Right lobe of liver (tissue), 6 donors: ENCODE data around the gene FLNC. TPM values are rescaled to one million over a fixed set of nuclear protein-coding genes. Genes with fewer than 3 reads are reported as not detected.

ENCODE experiments used
- ATAC-seq, 4 donors: fragments of 200-7000 bp; cut with Tn5 transposase; one replicate each; pipeline ENCODE4 v1.9.1; 2020; ENCODE audit warnings: mild to moderate bottlenecking in 4 of 4, moderate library complexity in 4 of 4
- DNase-seq, 3 donors: peaks; one replicate each; pipeline ENCODE4 v3.0.0-alpha.2; 2020
- H3K27ac ChIP-seq, 3 donors: fragments of 200-600 bp; one replicate each; pipeline ENCODE4 v1.8.0; 2022
- H3K27me3 ChIP-seq, 2 donors: fragments of 200-600 bp; one replicate each; pipeline ENCODE4 v1.8.0; 2022
- H3K36me3 ChIP-seq, 4 donors: fragments of 200-600 bp; sonication (generic) in 1 of 4; one replicate each; pipeline versions ENCODE4 v1.5.1 to v1.8.0; 2017 to 2022; ENCODE audit warnings: control low read depth in 1 of 4
- H3K4me1 ChIP-seq, 4 donors: fragments of 200-600 bp; sonication (generic) in 1 of 4; one replicate each; pipeline versions ENCODE4 v1.5.1 to v1.8.0; 2017 to 2022; ENCODE audit warnings: control low read depth in 1 of 4
- H3K4me3 ChIP-seq, 3 donors: fragments of 200-600 bp; one replicate each; pipeline ENCODE4 v1.8.0; 2022
- H3K9me3 ChIP-seq, 4 donors: fragments of 200-600 bp; sonication (generic) in 1 of 4; one replicate each; pipeline versions ENCODE4 v1.5.1 to v1.8.0; 2017 to 2022; ENCODE audit warnings: control low read depth in 1 of 4
- CTCF ChIP-seq, 4 donors: fragments of 200-600 bp in 3 of 4; fragments of 450-650 bp in 1 of 4; IDR thresholded peaks; one replicate each; pipeline versions ENCODE4 v1.5.1 to v1.8.0; 2016 to 2022; ENCODE audit warnings: antibody characterized with exemption in 4 of 4, mild to moderate bottlenecking in 2 of 4
- POLR2A ChIP-seq: fragments of 450-650 bp; IDR thresholded peaks from one replicate; pipeline ENCODE4 v1.6.1; 2017; ENCODE audit warnings: antibody characterized with exemption, mild to moderate bottlenecking
- WGBS: methylation state at CpG from one replicate; pipeline ENCODE4 v1.1.6; 2018; ENCODE audit warnings: low coverage, low lambda C conversion rate; ENCODE audit not compliant: insufficient coverage; ENCODE audit errors: missing lambda C conversion rate; 5-methylcytosine and 5-hydroxymethylcytosine counted together
- intact Hi-C, 2 donors: fragments of 100-400 bp; cut with DNase I; formaldehyde crosslinking; loops; one replicate each; pipeline versions ENCODE4 v1.11.2 to v1.14.1; 2022
- total RNA-seq, 6 experiments: library from RNA; depleted of rRNA in 2 of 6; stranded (reverse); fragments of >200 nt in 2 of 6; fragmentation: NEBNext Ultra II Directional in 3 of 6; extraction: Animal tissue kit (Norgen Biotek cat#: 25700) in 3 of 6; gene quantifications; one replicate each; pipeline versions ENCODE4 v1.1.0 to v1.2.4, GENCODE V29; 2016 to 2023
- donor health status: DM: no; HTN: yes; CAD: no.
- donor health status: DM: no; HTN: no; CAD: no.
- donor health status: DM: no; HTN: no; CAD: no.
- donor health status: DM: no; HTN: yes; CAD: no.
- donor health status: DM: no; HTN: yes; CAD: no.

Gene FLNC
- total RNA-seq, 6 experiments from 2014 or later, result 0.27 to 5.1 (median 0.74) TPM

- H3K36me3 ChIP-seq, result no peaks in the 10 kb centered on the region
- no peak for TF ChIP-seq CTCF (IDR thresholded peaks at IDR 0.05)
- no peak for TF ChIP-seq POLR2A
- DNase-seq, result peak in 1 of 3 donors; percentile 35
- intact Hi-C loops, result no loop called here
- no peak for ATAC-seq
- no peaks in the 10 kb centered on the region for H3K27me3 ChIP-seq
- no peak overlapping the region for H3K27ac ChIP-seq
- no peaks in the 10 kb centered on the region for H3K4me1 ChIP-seq
- no peak overlapping the region for H3K4me3 ChIP-seq
- H3K9me3 ChIP-seq, result no peaks in the 10 kb centered on the region
- no CpG with 5 or more reads among the region's 14 CpGs for WGBS
Observed at GRCh38 chr7:128878226-128879105, 48.3 kb downstream of the FLNC start.

DNA sequence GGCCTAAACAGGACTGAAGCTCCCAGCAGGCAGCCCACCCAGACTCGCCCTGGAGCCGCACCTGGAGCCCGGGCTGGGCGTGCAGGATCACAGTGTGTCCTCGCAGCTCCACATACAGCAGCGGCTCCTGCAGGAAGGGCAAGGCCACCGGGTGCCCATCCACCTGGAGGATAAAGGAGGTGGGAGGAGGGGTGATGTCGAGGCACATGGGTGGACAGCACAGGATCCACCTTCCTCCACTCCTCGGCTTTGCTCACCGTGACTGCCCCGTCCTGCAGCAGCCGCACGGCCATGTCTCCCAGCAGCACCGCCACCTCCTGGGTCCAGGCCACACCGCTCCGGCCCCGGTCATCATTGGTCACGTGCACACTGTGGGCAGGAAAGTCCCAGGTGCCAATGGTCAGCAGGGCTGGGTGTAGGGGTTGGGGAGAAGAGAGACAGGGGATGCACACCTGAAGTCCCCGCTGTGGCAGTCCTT is 49.3 kb downstream of the FLNC start:
- ATAC-seq, result peak in 2 of 4 donors; percentile 7 to 72

DNA sequence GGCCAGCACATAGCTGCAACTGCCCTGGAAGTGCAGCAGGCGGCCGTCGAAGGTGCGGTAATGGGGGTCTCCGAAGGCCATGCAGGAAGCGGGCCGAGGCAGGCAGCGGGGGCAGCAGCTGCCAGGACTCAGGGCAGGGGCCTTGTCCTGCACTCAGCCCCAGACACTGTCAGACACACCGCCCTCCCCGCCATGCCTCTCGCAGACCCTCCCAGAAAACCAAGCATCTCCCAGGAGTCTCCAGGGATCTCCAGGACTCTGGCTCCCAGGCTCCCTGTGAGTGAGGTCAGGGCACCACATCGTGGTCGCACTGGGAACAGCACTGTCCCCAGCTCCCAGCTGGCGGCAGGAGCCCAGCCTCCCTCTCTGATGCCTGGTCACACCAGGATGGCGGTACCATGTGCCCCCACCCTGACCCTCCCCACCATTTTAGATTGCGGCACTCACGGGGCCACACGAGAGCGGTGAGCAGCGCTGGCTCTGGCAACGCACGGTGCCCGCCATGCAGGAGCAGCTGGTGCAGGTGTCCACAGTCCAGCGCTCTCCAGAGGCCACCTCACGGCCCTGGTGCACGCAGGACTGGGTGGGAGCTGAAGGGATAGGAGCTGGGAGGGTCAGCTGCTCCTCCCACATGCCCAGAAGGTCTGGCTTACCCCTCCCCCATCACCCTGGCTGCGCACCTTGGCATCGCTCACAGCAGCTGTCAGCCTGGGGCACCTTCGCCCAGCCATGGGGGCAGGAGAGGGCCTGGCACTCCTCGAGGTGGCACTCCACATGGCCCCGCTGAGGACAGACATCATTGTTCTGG is 49.9 kb downstream of the FLNC start:
- intact Hi-C loops, result no loop called here
- Histone ChIP-seq H3K4me1 (no peaks in the 10 kb centered on the region), H3K9me3 (no peaks in the 10 kb centered on the region), H3K27me3 (no peaks in the 10 kb centered on the region), H3K36me3 (no peaks in the 10 kb centered on the region), H3K4me3 (no peak overlapping the region), H3K27ac (no peak overlapping the region)
- TF ChIP-seq CTCF (IDR thresholded peaks at IDR 0.05) (peak; percentile 69 to 86 (median 78)), POLR2A (no peak)
- ATAC-seq, result peak; percentile 85 to 92 (median 87)
- WGBS, result 41% methylated on average over 9 of the region's 31 CpGs
- DNase-seq, result peak; percentile 67 to 81 (median 73)

More for the DNA sequence above, 49.3 kb downstream of the FLNC start:
- WGBS, result 59% methylated on average over 3 of the region's 19 CpGs
- intact Hi-C loops, result no loop called here
- no peak overlapping the region for H3K27ac ChIP-seq
- peak in 2 of 3 donors; percentile 51 to 59 for DNase-seq
- no peaks in the 10 kb centered on the region for H3K4me1 ChIP-seq
- no peaks in the 10 kb centered on the region for H3K9me3 ChIP-seq
- H3K27me3 ChIP-seq, result no peaks in the 10 kb centered on the region
- no peak overlapping the region for H3K4me3 ChIP-seq
- TF ChIP-seq CTCF (IDR thresholded peaks at IDR 0.05) (no peak), POLR2A (no peak)
- no peaks in the 10 kb centered on the region for H3K36me3 ChIP-seq

GRCh38 chr7:128880791-128881457 is 50.7 kb downstream of the FLNC start:
- intact Hi-C loops, result no loop called here
- H3K4me1 ChIP-seq, result no peaks in the 10 kb centered on the region
- no peak overlapping the region for H3K4me3 ChIP-seq
- no peak overlapping the region for H3K27ac ChIP-seq
- H3K27me3 ChIP-seq, result no peaks in the 10 kb centered on the region
- TF ChIP-seq POLR2A (no peak), CTCF (IDR thresholded peaks at IDR 0.05) (no peak)
- peak in 1 of 3 donors; percentile 38 for DNase-seq
- no peaks in the 10 kb centered on the region for H3K9me3 ChIP-seq
- no peaks in the 10 kb centered on the region for H3K36me3 ChIP-seq
- ATAC-seq, result no peak
- WGBS, result 57% methylated on average over 5 of the region's 11 CpGs
